ENCODE measurements around the gene LARGE1. TPM values are rescaled to one million over a fixed set of nuclear protein-coding genes. Genes with fewer than 3 reads are reported as not detected.

LARGE1 gene
- total and polyA plus RNA-seq, 2 of the 8 experiments (the other 6 are each of a cell fraction or from before 2014, with no cell fraction given), result 43.7 to 83.0 TPM

- no peak overlapping the region for H2BK120ac ChIP-seq (replicated peaks; ENCODE audit: low read depth, low read length)
- FAIRE-seq (no peak), DNase-seq (ENCODE audit: low read depth in 1 of 2, low spot score in 2 of 2) (no peak)
- H3K79me2 ChIP-seq (ENCODE audit: control insufficient read depth in 1 of 2, insufficient read depth in 2 of 2, low read length in 2 of 2), result peaks cover 0 to 2% of the 10 kb centered on the region in 2 experiments; a peak in 1 of 4 replicates
- H3K27me3 ChIP-seq (replicated peaks in 1 of 4; ENCODE audit: control insufficient read depth in 3 of 4, extremely low read depth in 1 of 4, insufficient read depth in 3 of 4, low read length in 3 of 4), result no peaks in the 10 kb centered on the region
- no peak overlapping the region for H3K56ac ChIP-seq (replicated peaks; ENCODE audit: insufficient read length, low read depth, low read length)
- H3K4me3 ChIP-seq (ENCODE audit: extremely low read depth in 1 of 4, insufficient read depth in 2 of 4, low read depth in 3 of 4, low read length in 4 of 4), result no peak overlapping the region
- H3K9ac ChIP-seq (replicated peaks in 1 of 4; ENCODE audit: extremely low read depth in 1 of 4, low read depth in 3 of 4, low read length in 3 of 4), result no peak overlapping the region
- H3K4me2 ChIP-seq (ENCODE audit: insufficient read depth in 1 of 2, low read depth in 2 of 2, low read length in 2 of 2), result no peak overlapping the region
- H3K18ac ChIP-seq (ENCODE audit: extremely low read depth, low read length), result no peak overlapping the region
- no peak overlapping the region for H4K8ac ChIP-seq (ENCODE audit: extremely low read depth, insufficient read depth, low read length)
- no peak overlapping the region for H4K5ac ChIP-seq (ENCODE audit: insufficient read length, low read depth, low read length)
- ChIA-PET CTCF (ENCODE audit: partially characterized antibody) (interaction anchor here (0.8 kb wide), 1 partner anchor 8 kb away, joined by 5 read pairs; no protein-coding TSS in a partner anchor), POLR2A (ENCODE audit: partially characterized antibody) (interaction anchor here (0.6 to 1.4 kb wide), 4 partner anchors 8 to 568 kb away, joined by 3 to 4 read pairs (median 3); no protein-coding TSS in a partner anchor)
- no peaks in the 10 kb centered on the region for H3K9me3 ChIP-seq (ENCODE audit: insufficient read depth in 2 of 2, low read depth in 1 of 2, low read length in 1 of 2)
- H3K23ac ChIP-seq (ENCODE audit: insufficient read length), result no peak overlapping the region
- no peak overlapping the region for H2BK12ac ChIP-seq (ENCODE audit: low read depth, low read length)
- H3K23me2 ChIP-seq (ENCODE audit: low read depth, low read length), result no peaks in the 10 kb centered on the region
- no peak overlapping the region for H2BK5ac ChIP-seq (ENCODE audit: low read depth, low read length)
- no peaks in the 10 kb centered on the region for H4K20me1 ChIP-seq (replicated peaks in 1 of 2; ENCODE audit: control insufficient read depth in 1 of 2, insufficient read depth in 2 of 2, low read length in 2 of 2)
- H3K4ac ChIP-seq (replicated peaks; ENCODE audit: insufficient read length, low read depth, low read length), result no peak overlapping the region
- no peaks in the 10 kb centered on the region; the same call in 1 of the 2 replicates for H3K79me1 ChIP-seq (ENCODE audit: low read depth, low read length)
- H2BK15ac ChIP-seq (ENCODE audit: low read length), result no peak overlapping the region
- no peak overlapping the region for H3K14ac ChIP-seq (ENCODE audit: insufficient read length)
- H3K36me3 ChIP-seq (ENCODE audit: control insufficient read depth in 2 of 4, insufficient read depth in 4 of 4, low read length in 3 of 4), result no peaks in the 10 kb centered on the region
- WGBS, 2 experiments (ENCODE audit: extremely low coverage in 1 of 2, insufficient coverage in 1 of 2, insufficient read length in 1 of 2, insufficient replicate concordance in 2 of 2, low coverage in 1 of 2, low lambda C conversion rate in 2 of 2, missing lambda C conversion rate in 1 of 2), result 92% methylated on average over 4 of the region's 6 CpGs; no CpG with 5 or more reads in 1 of the 2 experiments
- no peak for TF ChIP-seq SIN3A (conservative IDR thresholded peaks at IDR 0.05 in 1 of 2, IDR thresholded peaks at IDR 0.05 in 1 of 2; ENCODE audit: low read depth in 1 of 2, low read length in 2 of 2)
- no peak for TF ChIP-seq KDM4A (IDR thresholded peaks at IDR 0.05; ENCODE audit: low read depth, low read length, severe bottlenecking)
- TF ChIP-seq TBP (IDR thresholded peaks at IDR 0.05; ENCODE audit: low read depth, low read length), result no peak
- TF ChIP-seq CBX5 (IDR thresholded peaks at IDR 0.05; ENCODE audit: low read depth, low read length), result no peak
- no peak for TF ChIP-seq HDAC2 (IDR thresholded peaks at IDR 0.05; ENCODE audit: borderline replicate concordance in 1 of 2, low read depth in 2 of 2, low read length in 2 of 2)
- TF ChIP-seq RBBP5 (IDR thresholded peaks at IDR 0.05; ENCODE audit: borderline replicate concordance, low read depth, low read length), result no peak
- no peak for TF ChIP-seq EGR1 (IDR thresholded peaks at IDR 0.05; ENCODE audit: borderline replicate concordance, low read depth, low read length)
- H2AK5ac ChIP-seq (ENCODE audit: low read depth, low read length), result no peak overlapping the region
- no peak overlapping the region for H4K91ac ChIP-seq (replicated peaks; ENCODE audit: insufficient read length, low read length)
- H2AFZ ChIP-seq (ENCODE audit: low read length), result no peak overlapping the region
- no peak overlapping the region for H3K27ac ChIP-seq (ENCODE audit: low read depth, low read length)
- H2BK20ac ChIP-seq (ENCODE audit: low read length), result no peak overlapping the region
- H3K4me1 ChIP-seq (replicated peaks in 1 of 4; ENCODE audit: control insufficient read depth in 3 of 4, insufficient read depth in 4 of 4, low read length in 3 of 4), result no peaks in the 10 kb centered on the region
Observed at GRCh38 chr22:33459137-33459536, 461.1 kb downstream of the LARGE1 start.
